Measurements from ENCODE around the gene TRAPPC3.
A peak's percentile ranks its signal among the peaks of the same experiment; 100 is the strongest.

The TRAPPC3 gene

DNA sequence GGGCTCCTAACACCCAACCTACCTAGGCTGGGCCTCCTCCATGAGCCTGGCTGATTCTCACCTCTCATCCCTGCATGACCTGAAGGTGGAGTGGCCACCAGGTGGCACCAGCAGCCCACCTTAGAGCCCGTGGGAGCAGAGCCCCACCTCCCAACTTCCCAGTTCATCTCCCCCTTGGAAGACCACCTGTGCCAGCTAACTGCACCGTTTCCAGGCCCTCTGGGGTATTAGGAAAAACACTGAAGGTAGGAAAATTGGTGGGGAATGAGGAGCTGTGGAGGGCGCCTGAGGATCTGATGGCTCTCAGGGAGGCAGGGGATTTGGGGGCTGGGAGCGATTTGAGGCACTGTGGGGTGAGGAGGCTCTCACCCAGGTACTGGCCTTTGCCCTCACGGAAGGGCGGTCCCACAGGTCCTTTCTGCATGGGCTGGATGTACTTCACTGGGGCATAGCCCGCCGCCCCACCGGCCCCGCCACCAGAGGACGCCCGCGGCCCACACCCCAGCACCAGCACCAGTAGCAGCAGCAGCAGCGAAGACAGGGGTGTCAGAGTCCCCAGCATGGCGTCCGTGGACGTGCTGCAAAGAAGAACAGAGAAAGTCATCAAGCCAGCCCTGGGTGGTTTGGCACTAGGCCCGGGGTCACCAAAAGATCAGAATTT is 49.5 kb downstream of the TRAPPC3 start:
- H3K27ac ChIP-seq (ENCODE audit: low read length), result no peak overlapping the region
- peak overlapping the region; percentile 56; the same call in 1 of the 2 replicates for H2AFZ ChIP-seq (ENCODE audit: low read depth, low read length)

GRCh38 chr1:36098650-36099365 is 50.5 kb downstream of the TRAPPC3 start:
- no peak overlapping the region for H3K4me3 ChIP-seq (ENCODE audit: low read length)
- no peak overlapping the region for H3K4me2 ChIP-seq (ENCODE audit: low read length)
- no peaks in the 10 kb centered on the region for H3K79me2 ChIP-seq (ENCODE audit: low read length)
- peaks cover 7% of the 10 kb centered on the region for H3K36me3 ChIP-seq (replicated peaks; ENCODE audit: low read depth, low read length)
- H3K9ac ChIP-seq (ENCODE audit: low read length), result no peak overlapping the region
- H3K27me3 ChIP-seq (ENCODE audit: low read depth, low read length), result no peaks in the 10 kb centered on the region
- H3K9me3 ChIP-seq (ENCODE audit: insufficient read depth, low read length), result no peaks in the 10 kb centered on the region
- no peak overlapping the region; the same call in 1 of the 2 replicates for H2AFZ ChIP-seq (ENCODE audit: low read depth, low read length)
- no peak for TF ChIP-seq EZH2phosphoT487 (IDR thresholded peaks at IDR 0.05; ENCODE audit: low read depth)
- TF ChIP-seq, protein P1, sequence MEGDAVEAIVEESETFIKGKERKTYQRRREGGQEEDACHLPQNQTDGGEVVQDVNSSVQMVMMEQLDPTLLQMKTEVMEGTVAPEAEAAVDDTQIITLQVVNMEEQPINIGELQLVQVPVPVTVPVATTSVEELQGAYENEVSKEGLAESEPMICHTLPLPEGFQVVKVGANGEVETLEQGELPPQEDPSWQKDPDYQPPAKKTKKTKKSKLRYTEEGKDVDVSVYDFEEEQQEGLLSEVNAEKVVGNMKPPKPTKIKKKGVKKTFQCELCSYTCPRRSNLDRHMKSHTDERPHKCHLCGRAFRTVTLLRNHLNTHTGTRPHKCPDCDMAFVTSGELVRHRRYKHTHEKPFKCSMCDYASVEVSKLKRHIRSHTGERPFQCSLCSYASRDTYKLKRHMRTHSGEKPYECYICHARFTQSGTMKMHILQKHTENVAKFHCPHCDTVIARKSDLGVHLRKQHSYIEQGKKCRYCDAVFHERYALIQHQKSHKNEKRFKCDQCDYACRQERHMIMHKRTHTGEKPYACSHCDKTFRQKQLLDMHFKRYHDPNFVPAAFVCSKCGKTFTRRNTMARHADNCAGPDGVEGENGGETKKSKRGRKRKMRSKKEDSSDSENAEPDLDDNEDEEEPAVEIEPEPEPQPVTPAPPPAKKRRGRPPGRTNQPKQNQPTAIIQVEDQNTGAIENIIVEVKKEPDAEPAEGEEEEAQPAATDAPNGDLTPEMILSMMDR (IDR thresholded peaks at IDR 0.05; ENCODE audit: low read depth, low read length), result no peak
- H3K4me1 ChIP-seq (ENCODE audit: low read length), result peaks cover 3% of the 10 kb centered on the region; the same call in 1 of the 2 replicates
- no peaks in the 10 kb centered on the region for H4K20me1 ChIP-seq (ENCODE audit: insufficient read depth, low read length)
- H3K27ac ChIP-seq (ENCODE audit: low read length), result no peak overlapping the region

More for the DNA sequence above, 49.5 kb downstream of the TRAPPC3 start:
- H3K36me3 ChIP-seq (replicated peaks; ENCODE audit: low read depth, low read length), result no peaks in the 10 kb centered on the region
- no peaks in the 10 kb centered on the region for H3K9me3 ChIP-seq (ENCODE audit: insufficient read depth, low read length)
- peak overlapping the region; percentile 80 for H3K4me2 ChIP-seq (ENCODE audit: low read length)
- H3K27me3 ChIP-seq (ENCODE audit: low read depth, low read length), result no peaks in the 10 kb centered on the region
- H4K20me1 ChIP-seq (ENCODE audit: insufficient read depth, low read length), result no peaks in the 10 kb centered on the region
- peak overlapping the region; percentile 62 for H3K4me3 ChIP-seq (ENCODE audit: low read length)
- H3K4me1 ChIP-seq (ENCODE audit: low read length), result peaks cover 3% of the 10 kb centered on the region; the same call in 1 of the 2 replicates
- no peaks in the 10 kb centered on the region for H3K79me2 ChIP-seq (ENCODE audit: low read length)
- no peak for TF ChIP-seq EZH2phosphoT487 (IDR thresholded peaks at IDR 0.05; ENCODE audit: low read depth)
- TF ChIP-seq, protein P1 (IDR thresholded peaks at IDR 0.05; ENCODE audit: low read depth, low read length), result peak; percentile 78
- no peak overlapping the region for H3K9ac ChIP-seq (ENCODE audit: low read length)

DNA sequence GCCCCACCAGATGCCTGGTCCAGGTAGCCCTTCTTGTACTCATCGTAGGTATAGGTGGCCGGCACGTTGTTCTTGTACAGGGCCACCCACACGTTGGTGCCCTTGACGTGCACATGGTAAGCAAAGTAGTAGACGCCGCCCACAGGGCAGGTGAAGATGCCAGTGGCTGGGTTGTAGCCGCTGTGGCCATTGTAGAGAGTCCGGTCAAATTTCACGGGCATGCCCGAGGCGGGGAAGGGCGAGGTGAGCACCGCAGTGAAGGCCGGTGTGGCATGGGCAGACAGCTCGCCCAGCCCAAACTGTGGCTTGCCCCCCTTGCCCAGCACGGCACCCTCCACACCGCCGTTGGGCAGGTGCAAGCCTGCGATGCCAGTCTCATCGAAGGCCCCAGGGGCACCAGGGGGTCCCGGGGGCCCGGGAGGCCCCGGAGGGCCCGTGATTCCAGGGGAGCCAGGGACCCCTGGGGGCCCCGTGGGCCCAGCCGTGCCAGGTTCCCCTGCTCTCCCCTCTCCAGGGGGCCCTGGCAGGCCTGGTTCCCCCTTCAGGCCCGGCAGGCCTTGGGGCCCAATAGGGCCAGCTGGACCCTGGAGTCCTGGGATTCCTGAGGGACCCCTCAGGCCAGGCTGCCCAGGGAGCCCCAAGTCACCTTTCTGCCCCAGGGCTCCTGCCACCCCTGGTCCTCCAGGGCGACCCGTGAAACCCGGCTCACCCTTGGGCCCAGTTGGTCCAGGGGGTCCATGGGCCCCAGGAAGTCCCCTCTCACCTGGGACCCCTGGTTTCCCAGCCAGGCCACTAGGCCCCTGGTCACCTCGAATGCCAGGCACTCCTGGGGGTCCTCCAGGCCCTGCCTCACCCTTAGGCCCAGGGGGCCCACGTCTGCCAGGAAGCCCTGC is 51.3 kb downstream of the TRAPPC3 start:
- TF ChIP-seq EZH2phosphoT487 (IDR thresholded peaks at IDR 0.05; ENCODE audit: low read depth), result no peak
- TF ChIP-seq, protein P1 (IDR thresholded peaks at IDR 0.05; ENCODE audit: low read depth, low read length), result no peak
- Histone ChIP-seq H3K36me3 (replicated peaks; ENCODE audit: low read depth, low read length) (peaks cover 11% of the 10 kb centered on the region), H3K27ac (ENCODE audit: low read length) (no peak overlapping the region), H3K4me3 (ENCODE audit: low read length) (no peak overlapping the region), H3K79me2 (ENCODE audit: low read length) (no peaks in the 10 kb centered on the region), H4K20me1 (ENCODE audit: insufficient read depth, low read length) (no peaks in the 10 kb centered on the region), H3K27me3 (ENCODE audit: low read depth, low read length) (no peaks in the 10 kb centered on the region), H3K4me1 (ENCODE audit: low read length) (peaks cover 3% of the 10 kb centered on the region; the same call in 1 of the 2 replicates), H3K9ac (ENCODE audit: low read length) (no peak overlapping the region), H3K4me2 (ENCODE audit: low read length) (no peak overlapping the region), H2AFZ (ENCODE audit: low read depth, low read length) (no peak overlapping the region), H3K9me3 (ENCODE audit: insufficient read depth, low read length) (no peaks in the 10 kb centered on the region)

All from OCI-LY3 (cell line).